Activated naive CD8-positive, alpha-beta T cell treated with anti-CD3 and anti-CD28 coated beads for 36 hours (primary cell): Measurements from ENCODE around the gene CNTLN. TPM values are rescaled to one million over a fixed set of nuclear protein-coding genes. Genes with fewer than 3 reads are reported as not detected.
"Not testable (repeated sequence)": the region's sequence is repeated elsewhere in the genome, so short reads cannot be mapped to it uniquely, and the experiment has no call there.

Experiments
- DNase-seq: peaks from one replicate; pipeline ENCODE4 v3.0.0; 2021
- H3K27ac Mint-ChIP-seq: one replicate; pipeline ENCODE4 v1.8.0; 2022; ENCODE audit warnings: mild to moderate bottlenecking, moderate library complexity, mixed read lengths
- H3K27me3 Mint-ChIP-seq: one replicate; pipeline ENCODE4 v1.8.0; 2022; ENCODE audit warnings: mild to moderate bottlenecking, mixed read lengths
- H3K36me3 Mint-ChIP-seq: one replicate; pipeline ENCODE4 v1.8.0; 2021; ENCODE audit warnings: mild to moderate bottlenecking, mixed read lengths
- H3K4me1 Mint-ChIP-seq: one replicate; pipeline ENCODE4 v1.8.0; 2021; ENCODE audit warnings: mixed read lengths
- H3K4me3 Mint-ChIP-seq: one replicate; pipeline ENCODE4 v1.8.0; 2022; ENCODE audit warnings: mild to moderate bottlenecking, moderate library complexity, mixed read lengths
- H3K9me3 Mint-ChIP-seq: one replicate; pipeline ENCODE4 v1.8.0; 2022; ENCODE audit warnings: mixed read lengths
- total RNA-seq, 2 experiments: library from RNA; stranded (reverse); gene quantifications; one replicate each; pipeline ENCODE4 v1.2.3, GENCODE V29; 2021

The CNTLN gene
- total RNA-seq, 2 experiments from 2014 or later = 0.60 to 0.68 TPM

- H3K27ac Mint-ChIP-seq = no peak overlapping the region
- no peaks in the 10 kb centered on the region for H3K27me3 Mint-ChIP-seq
- no peaks in the 10 kb centered on the region for H3K9me3 Mint-ChIP-seq
These were observed 263.5 kb downstream of the CNTLN start for GRCh38 chr9:17398350-17398749.

GRCh38 chr9:17401858-17402257 lies 267.0 kb downstream of the CNTLN start:
- Mint-ChIP-seq H3K27ac (no peak overlapping the region), H3K4me1 (no peaks in the 10 kb centered on the region), H3K36me3 (no peaks in the 10 kb centered on the region), H3K4me3 (no peak overlapping the region), H3K27me3 (no peaks in the 10 kb centered on the region), H3K9me3 (no peaks in the 10 kb centered on the region)
- no peak for DNase-seq

More at GRCh38 chr9:17398350-17398749, 263.5 kb downstream of the CNTLN start:
- DNase-seq = no peak
- Mint-ChIP-seq H3K36me3 (no peaks in the 10 kb centered on the region), H3K4me3 (no peak overlapping the region), H3K4me1 (no peaks in the 10 kb centered on the region)

GRCh38 chr9:17402309-17402708 lies 267.5 kb downstream of the CNTLN start:
- DNase-seq = no peak
- Mint-ChIP-seq H3K9me3 (no peaks in the 10 kb centered on the region), H3K27me3 (no peaks in the 10 kb centered on the region), H3K27ac (no peak overlapping the region), H3K4me3 (no peak overlapping the region), H3K36me3 (no peaks in the 10 kb centered on the region), H3K4me1 (no peaks in the 10 kb centered on the region)

DNA sequence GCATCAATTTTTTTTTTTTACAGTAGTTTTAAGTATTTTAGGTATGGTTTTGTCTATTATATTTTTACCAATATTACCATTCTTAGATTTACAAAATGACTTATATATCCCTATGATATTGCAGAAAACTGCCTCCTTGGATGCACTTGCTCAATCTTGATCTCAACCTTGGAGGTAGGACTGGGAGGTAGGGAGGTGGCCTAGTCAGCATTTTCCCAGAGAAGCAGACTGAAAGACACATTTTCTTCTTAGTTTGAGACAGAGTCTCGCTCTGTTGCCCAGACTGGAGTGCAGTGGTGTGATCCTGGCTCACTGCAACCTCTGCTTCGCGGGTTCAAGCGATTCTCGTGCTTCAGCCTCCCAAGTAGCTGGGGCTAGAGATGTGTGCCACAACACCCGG lies 268.7 kb downstream of the CNTLN start:
- Mint-ChIP-seq H3K27me3 (no peaks in the 10 kb centered on the region), H3K36me3 (no peaks in the 10 kb centered on the region), H3K4me1 (no peaks in the 10 kb centered on the region), H3K4me3 (no peak overlapping the region), H3K27ac (no peak overlapping the region), H3K9me3 (no peaks in the 10 kb centered on the region)
- no peak for DNase-seq

GRCh38 chr9:17414986-17415385 lies 280.1 kb downstream of the CNTLN start:
- H3K4me3 Mint-ChIP-seq = no peak overlapping the region
- no peaks in the 10 kb centered on the region for H3K9me3 Mint-ChIP-seq
- H3K4me1 Mint-ChIP-seq = no peaks in the 10 kb centered on the region
- DNase-seq = no peak
- no peak overlapping the region for H3K27ac Mint-ChIP-seq
- H3K27me3 Mint-ChIP-seq = no peaks in the 10 kb centered on the region
- H3K36me3 Mint-ChIP-seq = no peaks in the 10 kb centered on the region

- Mint-ChIP-seq H3K27me3 (no peaks in the 10 kb centered on the region), H3K36me3 (no peaks in the 10 kb centered on the region), H3K4me3 (no peak overlapping the region), H3K9me3 (no peaks in the 10 kb centered on the region), H3K4me1 (no peaks in the 10 kb centered on the region), H3K27ac (no peak overlapping the region)
- DNase-seq = no peak
These were observed 288.3 kb downstream of the CNTLN start for GRCh38 chr9:17422994-17423680.

DNA sequence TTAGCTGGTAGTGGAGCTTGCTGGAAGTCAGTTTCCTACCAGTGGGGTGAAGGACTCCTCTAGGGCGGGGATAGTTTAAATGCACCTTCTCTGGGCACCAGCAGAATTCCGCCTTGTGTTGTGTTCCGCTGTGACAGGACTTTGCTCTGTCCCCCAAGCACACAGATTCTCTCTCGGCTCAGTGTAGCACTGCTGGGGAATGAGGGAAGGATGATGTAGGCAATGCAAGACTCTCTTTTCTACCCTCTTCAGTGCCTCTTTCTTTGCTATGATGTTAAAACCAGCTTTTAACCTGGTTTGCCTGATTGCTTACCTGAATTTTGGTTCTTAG lies 288.8 kb downstream of the CNTLN start:
- no peaks in the 10 kb centered on the region for H3K36me3 Mint-ChIP-seq
- H3K9me3 Mint-ChIP-seq = no peaks in the 10 kb centered on the region
- H3K4me3 Mint-ChIP-seq = no peak overlapping the region
- H3K4me1 Mint-ChIP-seq = no peaks in the 10 kb centered on the region
- no peak for DNase-seq
- H3K27ac Mint-ChIP-seq = no peak overlapping the region
- H3K27me3 Mint-ChIP-seq = no peaks in the 10 kb centered on the region

DNA sequence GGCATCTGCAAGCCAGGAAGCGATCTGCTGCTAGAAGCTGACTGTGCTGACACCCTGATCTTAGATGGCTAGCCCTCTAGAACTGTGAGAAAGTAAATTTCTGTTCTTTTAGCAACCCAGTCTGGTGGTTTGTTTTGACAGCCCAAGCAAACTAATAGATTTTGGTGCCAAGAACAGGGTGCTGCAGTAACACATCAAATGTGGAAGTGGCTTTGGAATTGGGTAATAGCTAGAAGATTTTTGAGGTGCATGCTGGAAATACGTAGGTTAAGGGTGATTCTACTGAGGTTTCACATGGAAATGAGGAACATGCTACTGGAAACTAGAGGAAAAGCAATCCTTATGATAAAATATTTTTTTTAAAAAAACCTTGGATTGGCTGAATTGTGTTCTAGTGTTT lies 290.5 kb downstream of the CNTLN start:
- H3K9me3 Mint-ChIP-seq = no peaks in the 10 kb centered on the region
- H3K27ac Mint-ChIP-seq = no peak overlapping the region
- DNase-seq = no peak
- H3K4me3 Mint-ChIP-seq = no peak overlapping the region
- no peaks in the 10 kb centered on the region for H3K4me1 Mint-ChIP-seq
- H3K27me3 Mint-ChIP-seq = no peaks in the 10 kb centered on the region
- H3K36me3 Mint-ChIP-seq = no peaks in the 10 kb centered on the region

- Mint-ChIP-seq H3K27me3 (no peaks in the 10 kb centered on the region), H3K27ac (no peak overlapping the region), H3K4me3 (no peak overlapping the region), H3K36me3 (no peaks in the 10 kb centered on the region), H3K4me1 (no peaks in the 10 kb centered on the region), H3K9me3 (peaks cover 2% of the 10 kb centered on the region)
- DNase-seq = no peak
These were observed 298.7 kb downstream of the CNTLN start for GRCh38 chr9:17433526-17433925.

DNA sequence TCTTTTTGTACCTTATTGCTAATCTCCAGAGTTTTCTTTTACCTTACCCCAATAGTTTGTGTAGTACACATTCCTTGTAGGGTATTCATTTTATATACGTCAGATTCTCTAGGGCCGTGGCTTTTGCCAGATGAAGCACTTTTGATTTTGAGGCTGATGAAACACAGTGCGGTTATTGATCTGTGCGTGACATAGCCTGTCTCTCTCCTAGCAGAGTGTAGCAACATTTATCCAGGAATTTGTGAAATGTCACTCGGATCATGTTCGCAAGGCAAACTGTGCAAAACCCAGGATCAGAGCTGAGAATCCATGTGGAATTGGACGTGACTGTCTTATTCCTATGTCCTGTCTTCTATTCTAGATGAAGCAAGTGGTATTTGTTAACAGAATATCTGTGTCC lies 302.0 kb downstream of the CNTLN start:
- H3K4me3 Mint-ChIP-seq = no peak overlapping the region
- no peaks in the 10 kb centered on the region for H3K27me3 Mint-ChIP-seq
- no peaks in the 10 kb centered on the region for H3K36me3 Mint-ChIP-seq
- no peaks in the 10 kb centered on the region for H3K4me1 Mint-ChIP-seq
- no peak for DNase-seq
- H3K9me3 Mint-ChIP-seq = peaks cover 6% of the 10 kb centered on the region
- H3K27ac Mint-ChIP-seq = no peak overlapping the region

DNA sequence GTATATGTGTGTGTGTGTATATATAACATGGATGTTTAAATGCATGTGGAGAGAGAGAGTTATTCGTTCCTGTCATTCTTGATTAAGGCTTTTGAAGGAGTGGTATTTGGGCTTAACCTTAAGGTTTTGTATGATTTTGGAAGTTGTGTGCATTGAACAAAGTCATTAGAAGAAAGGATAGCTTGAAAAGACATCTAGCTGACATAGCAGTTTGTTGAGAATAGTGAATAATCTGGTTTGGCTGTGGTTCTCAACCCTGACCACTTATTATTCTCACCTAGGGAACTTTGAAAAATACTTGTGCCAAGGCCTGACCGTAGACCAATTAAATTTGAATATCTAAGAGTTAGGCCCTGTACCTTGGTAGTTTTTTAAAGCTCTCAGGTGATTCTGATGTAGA lies 303.0 kb downstream of the CNTLN start:
- peaks cover 6% of the 10 kb centered on the region for H3K9me3 Mint-ChIP-seq
- H3K4me1 Mint-ChIP-seq = no peaks in the 10 kb centered on the region
- no peak overlapping the region for H3K27ac Mint-ChIP-seq
- no peak overlapping the region for H3K4me3 Mint-ChIP-seq
- no peaks in the 10 kb centered on the region for H3K27me3 Mint-ChIP-seq
- no peaks in the 10 kb centered on the region for H3K36me3 Mint-ChIP-seq
- no peak for DNase-seq

DNA sequence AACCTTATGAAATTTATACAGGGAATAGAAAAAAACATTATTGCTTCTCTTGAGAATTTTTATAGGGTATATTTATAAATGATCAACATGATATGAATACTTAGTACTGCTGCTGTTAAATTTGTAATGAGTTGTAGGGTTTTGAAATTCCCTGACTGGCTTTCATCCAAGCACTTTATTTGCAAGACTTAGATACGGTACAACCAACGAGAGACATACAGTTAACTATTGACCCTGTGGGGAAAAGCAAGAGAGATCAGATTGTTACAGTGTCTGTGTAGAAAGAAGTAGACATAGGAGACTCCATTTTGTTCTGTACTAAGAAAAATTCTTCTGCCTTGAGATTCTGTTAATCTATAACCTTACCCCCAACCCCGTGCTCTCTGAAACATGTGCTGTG lies 310.3 kb downstream of the CNTLN start:
- H3K36me3 Mint-ChIP-seq, H3K27me3 Mint-ChIP-seq, H3K4me3 Mint-ChIP-seq, H3K27ac Mint-ChIP-seq, H3K9me3 Mint-ChIP-seq, H3K4me1 Mint-ChIP-seq, DNase-seq: not testable (repeated sequence)

DNA sequence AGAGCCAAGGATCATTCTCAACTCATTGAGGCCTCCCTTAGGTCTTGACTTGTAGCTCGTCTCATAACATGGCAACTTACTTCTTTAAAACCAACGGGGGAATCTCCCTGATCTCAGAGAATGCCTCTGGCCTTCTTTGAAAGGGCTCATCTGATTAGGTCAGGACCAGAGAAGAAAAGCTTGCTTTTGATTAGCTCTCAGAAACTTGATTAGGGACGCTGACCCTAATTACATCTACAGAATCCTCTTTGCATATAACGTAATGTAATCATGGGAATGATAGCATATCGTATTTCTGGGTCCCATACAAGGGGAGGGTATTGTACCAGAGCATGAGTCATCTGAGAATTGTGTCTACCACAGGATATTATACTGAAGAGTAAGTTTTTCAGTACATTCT lies 318.9 kb downstream of the CNTLN start:
- Mint-ChIP-seq H3K27me3 (no peaks in the 10 kb centered on the region), H3K4me3 (no peak overlapping the region), H3K4me1 (no peaks in the 10 kb centered on the region), H3K36me3 (no peaks in the 10 kb centered on the region), H3K9me3 (no peaks in the 10 kb centered on the region), H3K27ac (no peak overlapping the region)
- no peak for DNase-seq

DNA sequence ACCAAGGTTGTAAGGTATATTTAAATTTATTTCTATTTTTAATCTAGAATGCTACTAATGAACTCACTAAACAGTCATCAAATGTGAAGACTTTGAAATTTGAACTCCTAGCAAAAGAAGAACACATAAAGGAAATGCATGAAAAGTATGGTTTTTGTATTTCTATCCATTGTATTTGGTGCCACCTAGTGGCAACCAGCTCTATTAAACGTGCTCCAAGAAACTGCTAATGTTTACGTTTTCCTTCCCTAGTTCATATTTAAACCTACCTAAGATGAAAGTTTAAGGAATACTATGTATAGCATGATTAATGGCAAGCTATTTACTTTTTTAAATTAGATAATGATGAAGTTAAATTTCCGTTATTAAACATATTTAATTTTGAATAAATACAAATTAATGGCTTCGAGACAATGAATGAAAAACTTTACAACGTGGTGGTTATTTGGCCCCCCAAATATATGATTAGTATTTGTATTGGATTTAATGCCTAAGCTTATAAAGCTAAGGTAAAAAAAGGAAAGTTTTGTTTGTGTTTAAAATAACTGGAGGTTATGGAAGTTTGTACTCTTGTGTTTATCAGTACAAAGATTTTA lies 328.1 kb downstream of the CNTLN start:
- no peaks in the 10 kb centered on the region for H3K36me3 Mint-ChIP-seq
- no peak for DNase-seq
- H3K9me3 Mint-ChIP-seq = no peaks in the 10 kb centered on the region
- H3K4me3 Mint-ChIP-seq = no peak overlapping the region
- no peaks in the 10 kb centered on the region for H3K4me1 Mint-ChIP-seq
- no peak overlapping the region for H3K27ac Mint-ChIP-seq
- no peaks in the 10 kb centered on the region for H3K27me3 Mint-ChIP-seq

- DNase-seq = no peak
- no peaks in the 10 kb centered on the region for H3K4me1 Mint-ChIP-seq
- no peak overlapping the region for H3K27ac Mint-ChIP-seq
- H3K4me3 Mint-ChIP-seq = no peak overlapping the region
- no peaks in the 10 kb centered on the region for H3K27me3 Mint-ChIP-seq
- no peaks in the 10 kb centered on the region for H3K9me3 Mint-ChIP-seq
- no peaks in the 10 kb centered on the region for H3K36me3 Mint-ChIP-seq
These were observed 335.4 kb downstream of the CNTLN start for GRCh38 chr9:17470036-17470813.

DNA sequence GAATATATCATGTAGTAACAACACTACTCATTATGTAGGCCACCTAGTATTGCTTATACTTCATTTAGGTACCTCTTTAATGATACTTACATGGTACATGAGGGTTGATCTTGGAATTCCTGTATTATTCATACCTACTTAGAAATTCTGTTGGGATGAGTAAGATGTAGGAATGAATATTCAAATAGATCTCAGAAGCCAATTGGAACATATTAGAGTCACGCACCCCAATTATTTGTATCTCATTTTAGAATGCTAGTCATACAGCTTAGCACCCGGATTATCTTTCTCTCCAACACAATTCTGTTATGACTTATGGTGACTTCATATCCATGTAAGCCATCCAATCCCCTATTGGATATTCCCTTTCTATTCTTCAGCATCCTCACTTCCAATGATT lies 337.3 kb downstream of the CNTLN start:
- DNase-seq = no peak
- Mint-ChIP-seq H3K9me3 (no peaks in the 10 kb centered on the region), H3K27me3 (no peaks in the 10 kb centered on the region), H3K36me3 (no peaks in the 10 kb centered on the region), H3K4me1 (no peaks in the 10 kb centered on the region), H3K4me3 (no peak overlapping the region), H3K27ac (no peak overlapping the region)
